ACC112 (cell line): Measurements from ENCODE around the gene VWA3A.

Experiments used
- H2AFZ ChIP-seq: fragments of 200-600 bp; sonication (generic); one replicate; pipeline ENCODE4 v1.6.0; 2017; ENCODE audit warnings: antibody characterized with exemption, low read length; ENCODE audit not compliant: unreplicated experiment
- H3K27ac ChIP-seq: fragments of 200-600 bp; sonication (generic); 2 replicates; pipeline ENCODE4 v1.5.1; 2014; ENCODE audit warnings: low read depth, mild to moderate bottlenecking, antibody characterized with exemption, low read length, moderate library complexity
- H3K27me3 ChIP-seq: fragments of 200-600 bp; sonication (generic); 2 replicates; pipeline ENCODE4 v1.6.1; 2014; ENCODE audit warnings: mild to moderate bottlenecking, antibody characterized with exemption, low read length, moderate library complexity, mixed read lengths; ENCODE audit not compliant: insufficient read depth
- H3K36me3 ChIP-seq: fragments of 200-600 bp; sonication (generic); 2 replicates; pipeline ENCODE4 v1.6.1; 2016; ENCODE audit warnings: mild to moderate bottlenecking, antibody characterized with exemption, low read length, moderate library complexity, mixed read lengths; ENCODE audit not compliant: insufficient read depth
- H3K4me1 ChIP-seq: fragments of 200-600 bp; sonication (generic); one replicate; pipeline ENCODE4 v1.6.1; 2016; ENCODE audit warnings: low read length, mixed read lengths; ENCODE audit not compliant: insufficient read depth, unreplicated experiment, control insufficient read depth
- H3K4me3 ChIP-seq: fragments of 200-600 bp; sonication (generic); 2 replicates; pipeline ENCODE4 v1.5.1; 2014; ENCODE audit warnings: mild to moderate bottlenecking, low read depth, low read length
- H3K79me2 ChIP-seq: fragments of 200-600 bp; sonication (generic); one replicate; pipeline ENCODE4 v1.6.0; 2016; ENCODE audit warnings: low read length; ENCODE audit not compliant: control insufficient read depth, unreplicated experiment, insufficient read depth

The VWA3A gene

GRCh38 chr16:22203091-22203490 lies 110.8 kb downstream of the VWA3A start:
- Histone ChIP-seq H3K36me3 (no peaks in the 10 kb centered on the region), H2AFZ (no peak overlapping the region), H3K27me3 (no peaks in the 10 kb centered on the region), H3K4me3 (no peak overlapping the region), H3K27ac (no peak overlapping the region), H3K4me1 (peaks cover 23% of the 10 kb centered on the region), H3K79me2 (peaks cover 14% of the 10 kb centered on the region)

- Histone ChIP-seq H2AFZ (no peak overlapping the region), H3K4me3 (no peak overlapping the region), H3K4me1 (peaks cover 16% of the 10 kb centered on the region), H3K27me3 (no peaks in the 10 kb centered on the region), H3K36me3 (no peaks in the 10 kb centered on the region), H3K27ac (no peak overlapping the region), H3K79me2 (peaks cover 25% of the 10 kb centered on the region)
These were observed 111.8 kb downstream of the VWA3A start for GRCh38 chr16:22204091-22204655.

GRCh38 chr16:22205577-22206012 lies 113.3 kb downstream of the VWA3A start:
- H3K79me2 ChIP-seq, result peaks cover 39% of the 10 kb centered on the region
- H3K4me1 ChIP-seq, result peaks cover 9% of the 10 kb centered on the region
- peak overlapping the region; percentile 63 for H3K27ac ChIP-seq
- peak overlapping the region; percentile 85 for H3K4me3 ChIP-seq
- peak overlapping the region; percentile 67 for H2AFZ ChIP-seq
- H3K27me3 ChIP-seq, result no peaks in the 10 kb centered on the region
- H3K36me3 ChIP-seq, result peaks cover 3% of the 10 kb centered on the region; the same call in 1 of the 2 replicates

- Histone ChIP-seq H3K36me3 (peaks cover 8% of the 10 kb centered on the region; the same call in 1 of the 2 replicates), H3K79me2 (peaks cover 46% of the 10 kb centered on the region), H3K27me3 (no peaks in the 10 kb centered on the region), H3K4me1 (peaks cover 9% of the 10 kb centered on the region), H3K4me3 (peak within 1 kb of the TSS; percentile 85), H2AFZ (peak within 1 kb of the TSS; percentile 67), H3K27ac (peak within 1 kb of the TSS; percentile 63)
These were observed 113.9 kb downstream of the VWA3A start, which contains the start of gene EEF2K for GRCh38 chr16:22206013-22206841. Gene EEF2K (plus strand): TSS chr16:22206278. CDS start chr16:22225730, 19,452 bp downstream.
